B cell (primary cell): Measurements from ENCODE around the gene TMEM108. TPM values are rescaled to one million over a fixed set of nuclear protein-coding genes. Genes with fewer than 3 reads are reported as not detected.

ENCODE experiments used
- ATAC-seq: fragments of 200-7000 bp; cut with Tn5 transposase; one replicate; pipeline ENCODE4 v1.10.0; 2021; ENCODE audit warnings: low read depth, mild to moderate bottlenecking, moderate number of reproducible peaks, moderate library complexity
- CTCF ChIA-PET: fragments of 350-600 bp; sonication (Branson Sonifier 250); formaldehyde crosslinking; loops from one replicate; lab custom pipeline; 2021; ENCODE audit warnings: antibody characterized with exemption, inconsistent platforms; lab: Charles Lee
- POLR2A ChIA-PET: fragments of 350-600 bp; sonication (Branson Sonifier 250); formaldehyde crosslinking; loops from one replicate; lab custom pipeline; 2021; ENCODE audit warnings: antibody characterized with exemption; lab: Charles Lee
- DNase-seq: peaks from one replicate; pipeline ENCODE4 v3.0.0; 2013
- H2AFZ ChIP-seq: 2 replicates; pipeline ENCODE4 v1.6.1; 2012; ENCODE audit warnings: mild to moderate bottlenecking, low read depth, low read length; ENCODE audit not compliant: insufficient read depth, poor library complexity, severe bottlenecking
- H3K27ac ChIP-seq, 2 donors: 1 replicate in 1 of 2; 2 replicates in 1 of 2; pipeline ENCODE4 v1.5.1; 2012 to 2013; ENCODE audit warnings: low read length in 2 of 2, mild to moderate bottlenecking in 2 of 2, moderate library complexity in 1 of 2
- H3K27me3 ChIP-seq, 4 experiments: fragments of 200-600 bp in 1 of 4; sonication (generic) in 1 of 4; replicated peaks in 1 of 4; 1 replicate in 2 of 4; 2 replicates in 2 of 4; pipeline versions ENCODE4 v1.6.1 to v1.7.0; 2013 to 2016; ENCODE audit warnings: low read length in 3 of 4, mild to moderate bottlenecking in 2 of 4, mixed read lengths in 1 of 4, moderate library complexity in 1 of 4; ENCODE audit not compliant: insufficient read depth in 4 of 4, control insufficient read depth in 3 of 4; ENCODE audit errors: control extremely low read depth in 1 of 4
- H3K36me3 ChIP-seq, 2 experiments: replicated peaks in 1 of 2; 1 replicate in 1 of 2; 2 replicates in 1 of 2; pipeline versions ENCODE4 v1.6.1 to v1.7.1; 2013; ENCODE audit warnings: low read length in 1 of 2; ENCODE audit not compliant: insufficient read depth in 2 of 2, control insufficient read depth in 1 of 2; ENCODE audit errors: control extremely low read depth in 1 of 2, extremely low read depth in 1 of 2
- H3K4me1 ChIP-seq, 2 donors: fragments of 200-600 bp in 1 of 2; sonication (generic) in 1 of 2; 1 replicate in 1 of 2; 2 replicates in 1 of 2; pipeline versions ENCODE4 v1.5.1 to v1.6.1; 2013 to 2017; ENCODE audit warnings: low read length in 2 of 2; ENCODE audit not compliant: control insufficient read depth in 2 of 2, insufficient read depth in 2 of 2
- H3K4me2 ChIP-seq: replicated peaks from 2 replicates; pipeline ENCODE3; 2012; ENCODE audit warnings: mild to moderate bottlenecking, low read depth, low read length; ENCODE audit not compliant: poor library complexity, severe bottlenecking
- H3K4me3 ChIP-seq, 5 experiments: fragments of 200-600 bp in 1 of 5; sonication (generic) in 1 of 5; 1 replicate in 3 of 5; 2 replicates in 2 of 5; pipeline versions ENCODE4 v1.5.1 to v1.7.0; 2011 to 2016; ENCODE audit warnings: low read length in 4 of 5, mild to moderate bottlenecking in 4 of 5, low read depth in 2 of 5, control low read depth in 1 of 5, moderate library complexity in 1 of 5; ENCODE audit not compliant: insufficient read depth in 1 of 5; ENCODE audit errors: control extremely low read depth in 1 of 5, extremely low read depth in 1 of 5
- H3K79me2 ChIP-seq: fragments of 200-600 bp; sonication (generic); one replicate; pipeline ENCODE4 v1.6.0; 2016; ENCODE audit warnings: low read length; ENCODE audit not compliant: control insufficient read depth, insufficient read depth
- H3K9ac ChIP-seq: fragments of 200-600 bp; sonication (generic); 2 replicates; pipeline ENCODE4 v1.6.1; 2017; ENCODE audit warnings: mild to moderate bottlenecking, low read length, moderate library complexity
- H3K9me3 ChIP-seq, 3 donors: one replicate each; pipeline versions ENCODE4 v1.6.1 to v1.7.1; 2013; ENCODE audit warnings: low read length in 2 of 3; ENCODE audit not compliant: control insufficient read depth in 2 of 3, insufficient read depth in 1 of 3; ENCODE audit errors: control extremely low read depth in 1 of 3
- H4K20me1 ChIP-seq: 2 replicates; pipeline ENCODE4 v1.6.0; 2012; ENCODE audit warnings: mild to moderate bottlenecking, low read length; ENCODE audit not compliant: insufficient read depth, control insufficient read depth, poor library complexity, severe bottlenecking
- H3K27ac Mint-ChIP-seq: one replicate; pipeline ENCODE4 v1.8.0; 2021; ENCODE audit warnings: mixed read lengths
- H3K27me3 Mint-ChIP-seq: one replicate; pipeline ENCODE4 v1.8.0; 2021; ENCODE audit warnings: mixed read lengths
- H3K4me1 Mint-ChIP-seq: one replicate; pipeline ENCODE4 v1.8.0; 2021; ENCODE audit warnings: mixed read lengths
- H3K4me3 Mint-ChIP-seq: one replicate; pipeline ENCODE4 v1.8.0; 2021; ENCODE audit warnings: mixed read lengths
- H3K9me3 Mint-ChIP-seq: one replicate; pipeline ENCODE4 v1.8.0; 2022; ENCODE audit warnings: mixed read lengths; ENCODE audit not compliant: insufficient read depth
- CTCF ChIP-seq: fragments of 200-600 bp; IDR thresholded peaks from one replicate; pipeline ENCODE4 v1.8.0; 2022; ENCODE audit warnings: antibody characterized with exemption, mild to moderate bottlenecking
- EZH2 ChIP-seq: IDR thresholded peaks from 2 replicates; pipeline ENCODE4 v1.6.1; 2012; ENCODE audit warnings: borderline replicate concordance, low read depth, mild to moderate bottlenecking, moderate library complexity, low read length; ENCODE audit not compliant: insufficient read depth, poor library complexity, severe bottlenecking
- WGBS: methylation state at CpG from one replicate; pipeline ENCODE4 v1.1.5; 2013; ENCODE audit warnings: missing lambda C conversion rate; ENCODE audit not compliant: insufficient coverage; 5-methylcytosine and 5-hydroxymethylcytosine counted together
- intact Hi-C: fragments of 100-400 bp; cut with micrococcal nuclease; formaldehyde crosslinking; loops from one replicate; pipeline ENCODE4 v1.10.0; 2022
- polyA plus RNA-seq: library from polyadenylated mRNA; depleted of rRNA; stranded (reverse); fragments of >200 nt; gene quantifications from 2 replicates; pipeline ENCODE4 v1.2.3, GENCODE V29; 2012
- total RNA-seq, 2 donors: library from RNA; stranded (reverse); fragments of 120-200 nt in 1 of 2; gene quantifications; 1 replicate in 1 of 2; 2 replicates in 1 of 2; pipeline versions ENCODE4 v1.2.3 to v1.2.4, GENCODE V29; 2013 to 2022

The TMEM108 gene
- total and polyA plus RNA-seq, 2 donors (not counting 1 experiment from before 2014, with no cell fraction given): not detected

- Histone ChIP-seq H3K27ac (no peak overlapping the region), H4K20me1 (no peaks in the 10 kb centered on the region), H3K4me1 (peaks cover 0 to 3% of the 10 kb centered on the region in 2 donors), H3K79me2 (no peaks in the 10 kb centered on the region), H3K9ac (no peak overlapping the region), H2AFZ (no peak overlapping the region), H3K4me2 (no peak overlapping the region), H3K4me3 (no peak overlapping the region), H3K36me3 (no peaks in the 10 kb centered on the region), H3K9me3 (no peaks in the 10 kb centered on the region), H3K27me3 (peaks cover 0 to 7% (median 0%) of the 10 kb centered on the region in 4 experiments)
- TF ChIP-seq CTCF (no peak), EZH2 (no peak)
- H3K27ac Mint-ChIP-seq: no peak overlapping the region
- no peak overlapping the region for H3K4me3 Mint-ChIP-seq
- intact Hi-C loops: no loop called here
- POLR2A ChIA-PET: no interaction called here
- peaks cover 2% of the 10 kb centered on the region for H3K4me1 Mint-ChIP-seq
- WGBS: no CpG with 5 or more reads among the region's 2 CpGs
- ATAC-seq: no peak
- no peaks in the 10 kb centered on the region for H3K9me3 Mint-ChIP-seq
- CTCF ChIA-PET: no interaction called here
- H3K27me3 Mint-ChIP-seq: peaks cover 32% of the 10 kb centered on the region
- DNase-seq: no peak
Observed at GRCh38 chr3:133273346-133273745, 235.2 kb downstream of the TMEM108 start.

GRCh38 chr3:133274477-133274876, 236.3 kb downstream of the TMEM108 start:
- H3K27ac Mint-ChIP-seq: no peak overlapping the region
- Histone ChIP-seq H4K20me1 (no peaks in the 10 kb centered on the region), H3K4me1 (peaks cover 0 to 3% of the 10 kb centered on the region in 2 donors), H3K79me2 (no peaks in the 10 kb centered on the region), H3K4me2 (no peak overlapping the region), H3K9me3 (no peaks in the 10 kb centered on the region), H3K27me3 (peaks cover 0 to 7% (median 0%) of the 10 kb centered on the region in 4 experiments), H3K27ac (no peak overlapping the region), H2AFZ (no peak overlapping the region), H3K9ac (no peak overlapping the region), H3K36me3 (no peaks in the 10 kb centered on the region), H3K4me3 (no peak overlapping the region)
- TF ChIP-seq CTCF (no peak), EZH2 (no peak)
- H3K9me3 Mint-ChIP-seq: no peaks in the 10 kb centered on the region
- DNase-seq (no peak), ATAC-seq (no peak)
- H3K27me3 Mint-ChIP-seq: peaks cover 32% of the 10 kb centered on the region
- ChIA-PET CTCF (no interaction called here), POLR2A (no interaction called here)
- intact Hi-C loops: no loop called here
- H3K4me1 Mint-ChIP-seq: peaks cover 2% of the 10 kb centered on the region
- H3K4me3 Mint-ChIP-seq: no peak overlapping the region
